Adrenal gland (tissue), 5 donors: Measurements from ENCODE around the gene RBM33.

Source experiments
- POLR2A ChIP-seq, 2 donors: fragments of 450-650 bp; IDR thresholded peaks; one replicate each; pipeline ENCODE4 v1.6.1; 2017; ENCODE audit warnings: antibody characterized with exemption in 2 of 2, mild to moderate bottlenecking in 2 of 2, moderate library complexity in 1 of 2
- TF ChIP-seq, protein P1 (sequence below), 6 experiments: fragments of 450-650 bp in 4 of 6; fragments of 200-600 bp in 2 of 6; sonication (generic) in 1 of 6; IDR thresholded peaks; 1 replicate in 5 of 6; 2 replicates in 1 of 6; pipeline versions ENCODE4 v1.5.1 to v1.8.0; 2016 to 2021; ENCODE audit warnings: antibody characterized with exemption in 6 of 6, mild to moderate bottlenecking in 2 of 6, moderate library complexity in 1 of 6
- donor health status: DM: no; HTN: no; CAD: no.

DNA sequence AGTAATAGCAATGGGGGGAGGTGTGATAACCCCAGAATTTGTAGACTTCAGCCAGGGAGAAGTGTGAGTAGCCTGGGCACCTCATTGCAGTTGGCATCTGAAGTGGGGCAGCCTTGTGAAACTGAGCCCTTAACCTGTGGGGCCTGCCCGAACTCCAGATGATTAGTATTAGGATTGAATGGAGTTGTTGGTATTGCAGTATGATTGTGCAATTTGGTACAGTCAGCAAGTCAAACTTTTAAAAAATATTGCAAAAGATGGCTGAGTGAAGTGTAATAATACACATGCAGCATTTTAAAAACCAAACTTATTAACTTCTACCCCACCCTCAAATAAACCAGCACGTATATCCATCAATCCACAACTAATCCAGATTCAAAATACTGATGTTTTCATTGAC lies 9.3 kb downstream of the RBM33 start:
- TF ChIP-seq, protein P1, sequence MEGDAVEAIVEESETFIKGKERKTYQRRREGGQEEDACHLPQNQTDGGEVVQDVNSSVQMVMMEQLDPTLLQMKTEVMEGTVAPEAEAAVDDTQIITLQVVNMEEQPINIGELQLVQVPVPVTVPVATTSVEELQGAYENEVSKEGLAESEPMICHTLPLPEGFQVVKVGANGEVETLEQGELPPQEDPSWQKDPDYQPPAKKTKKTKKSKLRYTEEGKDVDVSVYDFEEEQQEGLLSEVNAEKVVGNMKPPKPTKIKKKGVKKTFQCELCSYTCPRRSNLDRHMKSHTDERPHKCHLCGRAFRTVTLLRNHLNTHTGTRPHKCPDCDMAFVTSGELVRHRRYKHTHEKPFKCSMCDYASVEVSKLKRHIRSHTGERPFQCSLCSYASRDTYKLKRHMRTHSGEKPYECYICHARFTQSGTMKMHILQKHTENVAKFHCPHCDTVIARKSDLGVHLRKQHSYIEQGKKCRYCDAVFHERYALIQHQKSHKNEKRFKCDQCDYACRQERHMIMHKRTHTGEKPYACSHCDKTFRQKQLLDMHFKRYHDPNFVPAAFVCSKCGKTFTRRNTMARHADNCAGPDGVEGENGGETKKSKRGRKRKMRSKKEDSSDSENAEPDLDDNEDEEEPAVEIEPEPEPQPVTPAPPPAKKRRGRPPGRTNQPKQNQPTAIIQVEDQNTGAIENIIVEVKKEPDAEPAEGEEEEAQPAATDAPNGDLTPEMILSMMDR (IDR thresholded peaks at IDR 0.05), result no peak
- TF ChIP-seq POLR2A (IDR thresholded peaks at IDR 0.05), result no peak
